B cell (primary cell): ENCODE data around the gene DUS4L. TPM values are rescaled to one million over a fixed set of nuclear protein-coding genes. Genes with fewer than 3 reads are reported as not detected.
A peak's percentile ranks its signal among the peaks of the same experiment; 100 is the strongest.

ENCODE experiments used
- ATAC-seq: fragments of 200-7000 bp; cut with Tn5 transposase; one replicate; pipeline ENCODE4 v1.10.0; 2021; ENCODE audit warnings: low read depth, mild to moderate bottlenecking, moderate number of reproducible peaks, moderate library complexity
- CTCF ChIA-PET: fragments of 350-600 bp; sonication (Branson Sonifier 250); formaldehyde crosslinking; loops from one replicate; lab custom pipeline; 2021; ENCODE audit warnings: antibody characterized with exemption, inconsistent platforms; lab: Charles Lee
- POLR2A ChIA-PET: fragments of 350-600 bp; sonication (Branson Sonifier 250); formaldehyde crosslinking; loops from one replicate; lab custom pipeline; 2021; ENCODE audit warnings: antibody characterized with exemption; lab: Charles Lee
- DNase-seq: peaks from one replicate; pipeline ENCODE4 v3.0.0; 2013
- H2AFZ ChIP-seq: 2 replicates; pipeline ENCODE4 v1.6.1; 2012; ENCODE audit warnings: mild to moderate bottlenecking, low read depth, low read length; ENCODE audit not compliant: insufficient read depth, poor library complexity, severe bottlenecking
- H3K27ac ChIP-seq, 2 donors: 1 replicate in 1 of 2; 2 replicates in 1 of 2; pipeline ENCODE4 v1.5.1; 2012 to 2013; ENCODE audit warnings: low read length in 2 of 2, mild to moderate bottlenecking in 2 of 2, moderate library complexity in 1 of 2
- H3K27me3 ChIP-seq, 4 experiments: fragments of 200-600 bp in 1 of 4; sonication (generic) in 1 of 4; replicated peaks in 1 of 4; 1 replicate in 2 of 4; 2 replicates in 2 of 4; pipeline versions ENCODE4 v1.6.1 to v1.7.0; 2013 to 2016; ENCODE audit warnings: low read length in 3 of 4, mild to moderate bottlenecking in 2 of 4, mixed read lengths in 1 of 4, moderate library complexity in 1 of 4; ENCODE audit not compliant: insufficient read depth in 4 of 4, control insufficient read depth in 3 of 4; ENCODE audit errors: control extremely low read depth in 1 of 4
- H3K36me3 ChIP-seq, 2 experiments: replicated peaks in 1 of 2; 1 replicate in 1 of 2; 2 replicates in 1 of 2; pipeline versions ENCODE4 v1.6.1 to v1.7.1; 2013; ENCODE audit warnings: low read length in 1 of 2; ENCODE audit not compliant: insufficient read depth in 2 of 2, control insufficient read depth in 1 of 2; ENCODE audit errors: control extremely low read depth in 1 of 2, extremely low read depth in 1 of 2
- H3K4me1 ChIP-seq, 2 donors: fragments of 200-600 bp in 1 of 2; sonication (generic) in 1 of 2; 1 replicate in 1 of 2; 2 replicates in 1 of 2; pipeline versions ENCODE4 v1.5.1 to v1.6.1; 2013 to 2017; ENCODE audit warnings: low read length in 2 of 2; ENCODE audit not compliant: control insufficient read depth in 2 of 2, insufficient read depth in 2 of 2
- H3K4me2 ChIP-seq: replicated peaks from 2 replicates; pipeline ENCODE3; 2012; ENCODE audit warnings: mild to moderate bottlenecking, low read depth, low read length; ENCODE audit not compliant: poor library complexity, severe bottlenecking
- H3K4me3 ChIP-seq, 5 experiments: fragments of 200-600 bp in 1 of 5; sonication (generic) in 1 of 5; 1 replicate in 3 of 5; 2 replicates in 2 of 5; pipeline versions ENCODE4 v1.5.1 to v1.7.0; 2011 to 2016; ENCODE audit warnings: low read length in 4 of 5, mild to moderate bottlenecking in 4 of 5, low read depth in 2 of 5, control low read depth in 1 of 5, moderate library complexity in 1 of 5; ENCODE audit not compliant: insufficient read depth in 1 of 5; ENCODE audit errors: control extremely low read depth in 1 of 5, extremely low read depth in 1 of 5
- H3K79me2 ChIP-seq: fragments of 200-600 bp; sonication (generic); one replicate; pipeline ENCODE4 v1.6.0; 2016; ENCODE audit warnings: low read length; ENCODE audit not compliant: control insufficient read depth, insufficient read depth
- H3K9ac ChIP-seq: fragments of 200-600 bp; sonication (generic); 2 replicates; pipeline ENCODE4 v1.6.1; 2017; ENCODE audit warnings: mild to moderate bottlenecking, low read length, moderate library complexity
- H3K9me3 ChIP-seq, 3 donors: one replicate each; pipeline versions ENCODE4 v1.6.1 to v1.7.1; 2013; ENCODE audit warnings: low read length in 2 of 3; ENCODE audit not compliant: control insufficient read depth in 2 of 3, insufficient read depth in 1 of 3; ENCODE audit errors: control extremely low read depth in 1 of 3
- H4K20me1 ChIP-seq: 2 replicates; pipeline ENCODE4 v1.6.0; 2012; ENCODE audit warnings: mild to moderate bottlenecking, low read length; ENCODE audit not compliant: insufficient read depth, control insufficient read depth, poor library complexity, severe bottlenecking
- H3K27ac Mint-ChIP-seq: one replicate; pipeline ENCODE4 v1.8.0; 2021; ENCODE audit warnings: mixed read lengths
- H3K27me3 Mint-ChIP-seq: one replicate; pipeline ENCODE4 v1.8.0; 2021; ENCODE audit warnings: mixed read lengths
- H3K4me1 Mint-ChIP-seq: one replicate; pipeline ENCODE4 v1.8.0; 2021; ENCODE audit warnings: mixed read lengths
- H3K4me3 Mint-ChIP-seq: one replicate; pipeline ENCODE4 v1.8.0; 2021; ENCODE audit warnings: mixed read lengths
- H3K9me3 Mint-ChIP-seq: one replicate; pipeline ENCODE4 v1.8.0; 2022; ENCODE audit warnings: mixed read lengths; ENCODE audit not compliant: insufficient read depth
- EZH2 ChIP-seq: IDR thresholded peaks from 2 replicates; pipeline ENCODE4 v1.6.1; 2012; ENCODE audit warnings: borderline replicate concordance, low read depth, mild to moderate bottlenecking, moderate library complexity, low read length; ENCODE audit not compliant: insufficient read depth, poor library complexity, severe bottlenecking
- WGBS: methylation state at CpG from one replicate; pipeline ENCODE4 v1.1.5; 2013; ENCODE audit warnings: missing lambda C conversion rate; ENCODE audit not compliant: insufficient coverage; 5-methylcytosine and 5-hydroxymethylcytosine counted together
- intact Hi-C: fragments of 100-400 bp; cut with micrococcal nuclease; formaldehyde crosslinking; loops from one replicate; pipeline ENCODE4 v1.10.0; 2022
- polyA plus RNA-seq: library from polyadenylated mRNA; depleted of rRNA; stranded (reverse); fragments of >200 nt; gene quantifications from 2 replicates; pipeline ENCODE4 v1.2.3, GENCODE V29; 2012
- total RNA-seq, 2 donors: library from RNA; stranded (reverse); fragments of 120-200 nt in 1 of 2; gene quantifications; 1 replicate in 1 of 2; 2 replicates in 1 of 2; pipeline versions ENCODE4 v1.2.3 to v1.2.4, GENCODE V29; 2013 to 2022
- TF ChIP-seq, protein P1 (sequence below): fragments of 200-600 bp; IDR thresholded peaks from one replicate; pipeline ENCODE4 v1.8.0; 2022; ENCODE audit warnings: antibody characterized with exemption, mild to moderate bottlenecking

Gene DUS4L
- total and polyA plus RNA-seq, 2 donors (not counting 1 experiment from before 2014, with no cell fraction given), result 4.1 to 18.7 TPM

DNA sequence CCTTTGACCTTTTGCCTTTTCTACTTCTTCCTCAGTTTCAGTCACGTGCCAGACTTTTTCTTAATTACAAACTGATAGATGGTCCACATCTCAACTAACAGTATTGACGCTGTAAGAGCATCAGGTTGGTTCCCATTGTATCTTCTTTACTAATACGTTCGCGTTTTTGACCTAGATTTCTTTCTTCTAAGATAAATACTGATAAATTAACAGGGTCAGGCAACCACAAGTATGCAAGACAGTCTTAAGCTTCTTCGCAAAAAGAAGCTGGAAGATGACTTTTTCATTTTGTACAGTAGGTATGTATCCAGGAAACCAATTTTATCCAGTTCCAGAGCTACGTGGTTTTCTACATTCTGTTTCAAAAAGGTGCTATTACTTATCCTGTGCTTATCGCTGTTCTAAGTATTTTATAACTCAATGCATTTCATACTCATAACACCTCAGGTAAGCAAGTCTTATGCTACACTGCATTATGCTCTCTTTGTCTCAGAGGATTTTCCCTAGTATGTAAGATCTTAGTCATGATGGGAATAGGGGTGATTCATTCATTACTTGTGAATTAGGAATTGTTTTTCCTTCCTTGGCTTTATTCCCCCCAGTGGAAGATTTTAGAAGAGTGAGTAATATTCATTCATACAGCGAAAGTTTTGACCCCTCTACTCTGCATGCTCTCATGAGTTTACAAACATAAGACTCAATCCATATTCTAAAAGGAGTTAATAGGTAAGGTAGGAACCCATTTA, 955 bp downstream of the DUS4L start:
- Histone ChIP-seq H3K4me1 (peaks cover 18 to 23% of the 10 kb centered on the region in 2 donors), H3K4me2 (peak overlapping the region; percentile 93), H3K27ac (peak overlapping the region; percentile 88 to 94), H3K4me3 (peak overlapping the region; percentile 86 to 98 (median 93)), H3K36me3 (no peaks in the 10 kb centered on the region), H3K9me3 (no peaks in the 10 kb centered on the region), H4K20me1 (no peaks in the 10 kb centered on the region), H3K9ac (peak overlapping the region; percentile 98), H3K79me2 (peaks cover 57% of the 10 kb centered on the region), H3K27me3 (no peaks in the 10 kb centered on the region), H2AFZ (peak overlapping the region; percentile 99)
- ChIA-PET CTCF (interaction anchor here (0.6 to 2.6 kb wide), 7 partner anchors 11 to 675 kb away, joined by 3 to 17 read pairs (median 4); partner anchors contain the start of gene SLC26A4), POLR2A (interaction anchor here (1.1 to 1.2 kb wide), 2 partner anchors 15 to 395 kb away, joined by 6 read pairs; partner anchors contain the start of gene BCAP29)
- H3K4me1 Mint-ChIP-seq, result peaks cover 48% of the 10 kb centered on the region
- no peaks in the 10 kb centered on the region for H3K9me3 Mint-ChIP-seq
- peak overlapping the region; percentile 88 for H3K4me3 Mint-ChIP-seq
- DNase-seq, result no peak
- intact Hi-C loops, result loop anchor here (1.0 to 10.0 kb wide), 6 partner anchors 16 to 1008 kb away; partner anchors contain the start of genes BCAP29, DLD and HBP1
- TF ChIP-seq, protein P1, sequence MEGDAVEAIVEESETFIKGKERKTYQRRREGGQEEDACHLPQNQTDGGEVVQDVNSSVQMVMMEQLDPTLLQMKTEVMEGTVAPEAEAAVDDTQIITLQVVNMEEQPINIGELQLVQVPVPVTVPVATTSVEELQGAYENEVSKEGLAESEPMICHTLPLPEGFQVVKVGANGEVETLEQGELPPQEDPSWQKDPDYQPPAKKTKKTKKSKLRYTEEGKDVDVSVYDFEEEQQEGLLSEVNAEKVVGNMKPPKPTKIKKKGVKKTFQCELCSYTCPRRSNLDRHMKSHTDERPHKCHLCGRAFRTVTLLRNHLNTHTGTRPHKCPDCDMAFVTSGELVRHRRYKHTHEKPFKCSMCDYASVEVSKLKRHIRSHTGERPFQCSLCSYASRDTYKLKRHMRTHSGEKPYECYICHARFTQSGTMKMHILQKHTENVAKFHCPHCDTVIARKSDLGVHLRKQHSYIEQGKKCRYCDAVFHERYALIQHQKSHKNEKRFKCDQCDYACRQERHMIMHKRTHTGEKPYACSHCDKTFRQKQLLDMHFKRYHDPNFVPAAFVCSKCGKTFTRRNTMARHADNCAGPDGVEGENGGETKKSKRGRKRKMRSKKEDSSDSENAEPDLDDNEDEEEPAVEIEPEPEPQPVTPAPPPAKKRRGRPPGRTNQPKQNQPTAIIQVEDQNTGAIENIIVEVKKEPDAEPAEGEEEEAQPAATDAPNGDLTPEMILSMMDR, result no peak
- TF ChIP-seq EZH2, result no peak
- no peaks in the 10 kb centered on the region for H3K27me3 Mint-ChIP-seq
- peak overlapping the region; percentile 94 for H3K27ac Mint-ChIP-seq
- 17% methylated on average over 2 of the region's 9 CpGs for WGBS
- ATAC-seq, result no peak

DNA sequence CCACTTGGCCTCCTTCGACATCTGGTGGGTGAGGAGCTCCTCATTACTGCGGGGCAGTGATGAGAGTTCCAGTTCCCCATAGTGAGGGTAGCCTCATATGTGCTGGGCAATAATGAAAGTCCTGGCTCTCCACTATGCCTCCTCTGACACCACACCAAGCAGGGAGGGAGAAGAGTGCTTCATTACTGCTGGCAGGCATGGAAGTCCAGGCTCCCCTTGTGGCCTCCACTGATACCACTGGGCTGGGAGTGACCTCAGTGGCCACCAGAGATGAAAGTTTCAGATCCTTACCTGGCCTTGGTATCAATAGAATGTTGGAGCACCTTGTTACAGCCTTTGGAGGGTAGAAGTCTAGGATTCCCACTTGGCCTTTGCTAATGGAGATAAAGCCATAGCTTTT, 6.5 kb downstream of the DUS4L start:
- no peak overlapping the region for H2AFZ ChIP-seq
- H3K4me1 ChIP-seq, result no peaks in the 10 kb centered on the region
- ChIA-PET CTCF (no interaction called here), POLR2A (no interaction called here)
- Mint-ChIP-seq H3K27ac (no peak overlapping the region), H3K4me3 (no peak overlapping the region), H3K27me3 (no peaks in the 10 kb centered on the region), H3K4me1 (peaks cover 5% of the 10 kb centered on the region), H3K9me3 (no peaks in the 10 kb centered on the region)
- H3K9ac ChIP-seq, result no peak overlapping the region
- no CpG with 5 or more reads among the region's 2 CpGs for WGBS
- intact Hi-C loops, result no loop called here
- no peak overlapping the region for H3K4me3 ChIP-seq
- H3K4me2 ChIP-seq, result no peak overlapping the region
- H3K27me3 ChIP-seq, result no peaks in the 10 kb centered on the region
- H3K36me3 ChIP-seq, result peaks cover 0 to 26% of the 10 kb centered on the region in 2 experiments
- no peak overlapping the region for H3K27ac ChIP-seq
- H3K79me2 ChIP-seq, result peaks cover 4% of the 10 kb centered on the region
- no peaks in the 10 kb centered on the region for H3K9me3 ChIP-seq
- no peaks in the 10 kb centered on the region for H4K20me1 ChIP-seq
- TF ChIP-seq, protein P1, result no peak
- no peak for TF ChIP-seq EZH2
- DNase-seq (no peak), ATAC-seq (no peak)
